Muscle layer of colon (tissue), 2 donors: Measurements from ENCODE around the gene AHRR.
A peak's percentile ranks its signal among the peaks of the same experiment; 100 is the strongest.
"Not testable (repeated sequence)": the region's sequence is repeated elsewhere in the genome, so short reads cannot be mapped to it uniquely, and the experiment has no call there.

Source experiments
- H3K27ac ChIP-seq: one replicate; pipeline ENCODE4 v1.7.0; 2013; ENCODE audit warnings: low read depth, mild to moderate bottlenecking, low read length, moderate library complexity
- H3K27me3 ChIP-seq, 2 donors: one replicate each; pipeline ENCODE4 v1.7.0; 2013; ENCODE audit warnings: low read length in 2 of 2, mild to moderate bottlenecking in 2 of 2; ENCODE audit not compliant: insufficient read depth in 2 of 2, control insufficient read depth in 1 of 2
- H3K36me3 ChIP-seq: one replicate; pipeline ENCODE4 v1.7.0; 2013; ENCODE audit warnings: mild to moderate bottlenecking, low read length; ENCODE audit not compliant: insufficient read depth
- H3K4me1 ChIP-seq: one replicate; pipeline ENCODE4 v1.7.0; 2013; ENCODE audit warnings: mild to moderate bottlenecking, low read length; ENCODE audit not compliant: insufficient read depth
- H3K4me3 ChIP-seq, 2 donors: one replicate each; pipeline ENCODE4 v1.7.0; 2013; ENCODE audit warnings: low read length in 2 of 2, low read depth in 1 of 2, mild to moderate bottlenecking in 1 of 2, moderate library complexity in 1 of 2
- H3K9ac ChIP-seq: one replicate; pipeline ENCODE4 v1.7.0; 2013; ENCODE audit warnings: low read length
- H3K9me3 ChIP-seq: one replicate; pipeline ENCODE4 v1.7.0; 2013; ENCODE audit warnings: mild to moderate bottlenecking, low read length
- donor health status: abdominal sarcoma.
- donor health status: Adenocarcinoma of cecum.

Gene AHRR

DNA sequence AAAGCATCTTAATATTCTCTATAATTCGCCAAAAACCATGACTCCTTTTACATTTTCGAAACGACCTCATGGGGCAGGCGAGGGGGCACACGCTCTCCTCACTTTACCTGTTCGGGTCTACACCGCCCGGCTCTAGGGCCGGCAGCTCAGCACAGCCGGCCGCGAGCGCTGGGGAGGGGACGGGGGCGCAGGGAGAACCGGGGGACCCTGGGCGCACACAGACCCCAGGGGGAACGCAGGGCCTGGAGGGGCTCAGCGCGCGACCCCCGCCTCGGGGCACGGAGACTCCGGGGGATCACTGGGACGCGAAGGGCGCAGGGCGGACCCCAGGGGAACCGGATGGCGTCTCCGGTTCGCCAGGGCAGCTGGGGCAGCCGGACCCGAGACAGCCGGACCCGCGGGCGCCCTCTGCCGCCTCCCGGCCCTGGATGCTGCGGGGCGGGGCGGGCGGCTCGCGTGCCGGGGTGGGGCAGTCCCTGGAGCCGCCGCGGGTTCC lies at the start of gene AHRR:
Gene AHRR, plus strand, starts transcription at position 485 of the 496 bp plus-strand sequence. CDS start 22,189 bp downstream, outside the sequence.
- Histone ChIP-seq H3K36me3 (no peaks in the 10 kb centered on the region), H3K9me3 (no peaks in the 10 kb centered on the region), H3K27ac (no peak within 1 kb of the TSS), H3K9ac (no peak within 1 kb of the TSS), H3K4me3 (peak within 1 kb of the TSS in 1 of 2 donors; percentile 38), H3K4me1 (no peaks in the 10 kb centered on the region), H3K27me3 (peaks cover 11 to 49% of the 10 kb centered on the region in 2 donors)

DNA sequence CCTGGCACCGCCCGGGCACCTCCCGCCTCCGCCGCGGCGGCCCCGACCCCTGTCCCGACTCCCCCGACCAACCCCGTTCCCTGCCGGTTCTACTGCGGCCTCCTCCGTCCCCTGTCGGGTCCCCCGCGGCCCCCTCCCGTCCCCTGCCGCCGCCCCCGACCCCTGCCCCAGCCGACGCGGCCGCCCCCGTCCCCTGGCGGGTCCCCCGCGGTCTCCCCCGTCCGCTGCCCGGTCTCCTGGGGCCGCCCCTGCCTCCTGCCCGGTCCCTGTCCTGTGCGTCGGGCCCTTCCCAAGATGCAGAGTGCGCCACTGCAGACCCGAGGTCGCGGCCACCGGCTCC lies 49.7 kb upstream of the AHRR start:
- not testable (repeated sequence) for H3K4me1 ChIP-seq, H3K27me3 ChIP-seq, H3K9me3 ChIP-seq, H3K9ac ChIP-seq
- H3K4me3 ChIP-seq = peak overlapping the region; percentile 53 to 62
- H3K36me3 ChIP-seq = peaks cover 15% of the 10 kb centered on the region
- peak overlapping the region; percentile 78 for H3K27ac ChIP-seq

DNA sequence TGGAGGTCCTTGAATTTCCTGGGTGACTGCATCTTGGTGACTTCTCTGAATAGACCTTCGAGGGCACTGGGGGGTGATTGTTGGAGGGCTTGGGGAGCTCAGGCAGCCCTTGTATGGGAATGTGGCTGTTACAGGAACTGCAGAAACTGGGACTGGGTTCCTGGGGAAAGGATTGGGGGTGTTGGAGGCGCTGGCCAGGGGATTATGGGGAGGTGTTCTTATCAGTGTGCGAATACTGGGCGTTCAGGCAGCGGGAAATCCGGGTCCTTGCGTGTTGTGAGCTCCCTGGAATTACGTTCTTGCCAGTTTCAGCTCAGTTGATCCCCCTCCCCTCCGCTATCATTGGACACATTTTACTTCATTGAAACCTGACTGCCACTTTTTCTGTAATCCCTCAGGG lies 48.4 kb upstream of the AHRR start:
- H3K4me1 ChIP-seq, H3K9me3 ChIP-seq, H3K27me3 ChIP-seq, H3K4me3 ChIP-seq, H3K9ac ChIP-seq, H3K27ac ChIP-seq: not testable (repeated sequence)
- peaks cover 12% of the 10 kb centered on the region for H3K36me3 ChIP-seq

DNA sequence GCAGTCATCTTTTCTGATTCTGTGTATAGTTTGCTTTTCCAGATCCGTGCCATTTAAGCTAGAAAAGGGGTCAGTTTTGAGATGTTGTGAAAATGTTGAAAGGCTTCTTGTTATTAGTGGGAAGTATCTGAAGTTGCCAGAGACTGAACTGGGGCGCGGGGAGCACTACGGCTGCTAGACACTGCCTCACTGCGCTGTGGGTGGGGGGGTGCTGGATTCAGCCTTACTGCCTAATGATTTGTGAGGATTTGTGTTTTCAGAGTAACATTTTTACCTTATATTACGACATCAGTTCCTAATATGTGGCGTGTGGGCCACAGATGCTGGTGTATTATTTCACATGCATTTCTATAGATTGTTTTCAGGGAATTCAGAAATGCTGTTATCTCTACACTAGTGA lies 48.0 kb upstream of the AHRR start:
- H3K9ac ChIP-seq, H3K9me3 ChIP-seq, H3K27me3 ChIP-seq, H3K27ac ChIP-seq, H3K4me1 ChIP-seq, H3K4me3 ChIP-seq: not testable (repeated sequence)
- peaks cover 12% of the 10 kb centered on the region for H3K36me3 ChIP-seq

DNA sequence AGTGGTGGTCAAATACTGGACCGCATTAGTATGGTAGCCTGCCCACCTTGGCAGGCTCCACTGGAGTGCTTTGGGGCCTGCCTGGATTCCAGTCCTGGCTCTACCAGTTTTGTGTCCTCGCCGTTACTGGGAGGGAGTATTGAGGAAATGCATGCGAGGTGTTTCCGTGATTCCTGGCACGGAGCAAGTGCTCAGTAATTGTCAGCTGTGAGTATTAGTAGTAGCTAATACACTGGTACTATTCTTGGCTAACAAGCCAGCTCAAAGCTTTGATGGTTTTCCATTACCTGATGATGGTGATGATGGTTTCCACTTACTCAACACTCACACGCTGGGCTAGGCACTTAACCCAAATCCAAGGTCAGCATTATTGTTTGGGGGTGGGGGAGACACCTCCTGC lies 47.2 kb upstream of the AHRR start:
- not testable (repeated sequence) for H3K27ac ChIP-seq, H3K9me3 ChIP-seq, H3K4me1 ChIP-seq, H3K27me3 ChIP-seq, H3K9ac ChIP-seq, H3K4me3 ChIP-seq
- H3K36me3 ChIP-seq = peaks cover 12% of the 10 kb centered on the region

GRCh38 chr5:278646-279045 lies 42.9 kb upstream of the AHRR start:
- Histone ChIP-seq H3K27me3 (no peaks in the 10 kb centered on the region), H3K9me3 (no peaks in the 10 kb centered on the region), H3K9ac (no peak overlapping the region), H3K4me3 (no peak overlapping the region), H3K4me1 (no peaks in the 10 kb centered on the region), H3K27ac (no peak overlapping the region), H3K36me3 (peaks cover 17% of the 10 kb centered on the region)

- not testable (repeated sequence) for H3K9ac ChIP-seq, H3K4me1 ChIP-seq, H3K9me3 ChIP-seq, H3K4me3 ChIP-seq, H3K27ac ChIP-seq, H3K27me3 ChIP-seq
- peaks cover 17% of the 10 kb centered on the region for H3K36me3 ChIP-seq
These were observed 42.4 kb upstream of the AHRR start for GRCh38 chr5:279051-279665.

DNA sequence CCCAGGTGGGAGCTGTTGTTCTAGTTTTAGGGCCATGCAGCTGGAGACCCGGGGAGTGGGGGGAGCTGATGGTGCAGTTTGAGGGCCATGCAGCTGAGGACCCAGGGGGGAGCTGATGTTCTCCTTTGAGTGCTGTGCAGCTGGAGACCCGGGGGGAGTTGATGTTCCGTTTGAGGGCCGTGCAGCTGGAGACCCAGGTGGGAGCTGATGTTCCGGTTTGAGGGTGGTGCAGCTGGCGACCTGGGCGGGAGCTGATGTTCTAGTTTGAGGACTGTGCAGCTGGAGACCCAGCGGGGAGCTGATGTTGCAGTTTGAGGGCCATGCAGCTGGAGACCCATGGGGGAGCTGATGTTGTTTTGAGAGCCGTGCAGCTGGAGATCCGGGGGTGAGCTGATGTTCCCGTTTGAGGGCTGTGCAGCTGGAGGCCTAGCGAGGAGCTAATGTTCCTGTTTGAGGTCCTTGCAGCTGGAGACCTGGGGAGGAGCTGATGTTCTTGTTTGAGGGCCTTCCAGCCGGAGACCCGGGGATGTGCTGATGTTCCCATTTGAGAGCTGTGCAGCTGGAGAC lies 35.4 kb upstream of the AHRR start:
- Histone ChIP-seq H3K9ac (no peak overlapping the region), H3K36me3 (peaks cover 5% of the 10 kb centered on the region), H3K27me3 (no peaks in the 10 kb centered on the region), H3K4me3 (no peak overlapping the region), H3K4me1 (no peaks in the 10 kb centered on the region), H3K9me3 (no peaks in the 10 kb centered on the region), H3K27ac (no peak overlapping the region)

DNA sequence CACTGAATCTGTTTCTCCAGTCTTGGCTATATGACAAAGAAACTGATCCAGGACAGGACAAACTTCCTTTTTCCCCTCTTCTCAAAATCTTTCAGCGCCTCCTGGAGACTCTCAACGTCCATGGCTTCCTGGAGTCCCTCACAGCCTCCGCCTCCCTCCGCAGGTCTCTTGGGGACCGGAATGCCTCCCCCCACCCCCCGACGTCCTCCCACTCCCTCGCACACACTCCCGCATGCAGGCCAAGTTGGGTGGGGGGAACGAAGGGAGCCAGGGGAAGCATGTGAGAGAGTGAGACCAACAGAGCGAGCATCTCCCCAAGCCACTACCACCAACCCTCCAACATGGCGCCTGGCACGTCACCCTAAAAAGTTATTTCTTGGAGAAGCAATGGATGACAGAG lies 31.3 kb upstream of the AHRR start:
- not testable (repeated sequence) for H3K27me3 ChIP-seq

GRCh38 chr5:291345-291744 lies 30.2 kb upstream of the AHRR start:
- not testable (repeated sequence) for H3K9ac ChIP-seq, H3K4me3 ChIP-seq, H3K27ac ChIP-seq, H3K36me3 ChIP-seq, H3K4me1 ChIP-seq, H3K27me3 ChIP-seq, H3K9me3 ChIP-seq

More for the DNA sequence above, 31.3 kb upstream of the AHRR start:
- H3K4me1 ChIP-seq, H3K9ac ChIP-seq, H3K9me3 ChIP-seq, H3K36me3 ChIP-seq, H3K27ac ChIP-seq, H3K4me3 ChIP-seq: not testable (repeated sequence)

GRCh38 chr5:294788-295187 lies 26.7 kb upstream of the AHRR start:
- H3K4me1 ChIP-seq, H3K27ac ChIP-seq, H3K9me3 ChIP-seq, H3K27me3 ChIP-seq, H3K9ac ChIP-seq, H3K36me3 ChIP-seq, H3K4me3 ChIP-seq: not testable (repeated sequence)

DNA sequence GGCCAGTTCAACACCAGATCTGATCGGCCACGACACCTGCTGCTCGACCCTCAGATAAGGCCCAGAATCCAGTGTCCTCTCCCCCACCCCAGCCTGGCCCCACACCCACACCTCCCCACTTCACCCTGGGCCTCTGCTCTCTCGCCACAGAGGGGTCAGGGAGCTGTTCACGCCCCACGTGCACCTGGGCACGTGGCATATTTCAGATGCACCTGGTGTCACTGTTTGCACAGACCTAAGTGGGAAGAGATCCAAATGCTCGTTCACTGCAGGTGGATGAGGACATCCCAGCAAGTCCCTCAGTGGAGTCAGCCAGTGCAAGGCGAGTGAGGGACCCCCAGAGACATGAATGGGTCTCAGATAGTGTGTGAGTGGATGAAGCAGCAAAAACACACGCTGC lies 25.3 kb upstream of the AHRR start:
- not testable (repeated sequence) for H3K27me3 ChIP-seq, H3K9ac ChIP-seq, H3K4me3 ChIP-seq, H3K9me3 ChIP-seq, H3K36me3 ChIP-seq, H3K27ac ChIP-seq, H3K4me1 ChIP-seq
